ENCODE results near the gene IRAK1BP1.

DNA sequence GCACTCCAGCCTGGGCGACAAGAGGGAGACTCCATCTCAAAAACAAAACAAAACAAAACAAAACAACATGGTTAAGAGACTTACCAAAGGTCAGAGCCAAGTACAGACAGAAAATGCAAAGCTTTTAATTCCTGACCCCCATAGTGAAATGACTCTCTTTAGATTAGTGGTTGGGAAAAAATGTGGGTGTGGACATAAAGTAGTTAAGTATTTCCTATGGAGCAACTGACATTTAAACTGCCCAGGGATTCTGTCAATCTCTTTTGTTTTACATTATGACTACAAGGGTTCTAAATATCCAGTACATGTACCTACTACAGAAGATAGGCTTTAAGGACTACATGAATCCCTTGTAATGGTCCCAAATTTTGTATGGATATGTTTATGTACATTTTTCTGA lies 75.1 kb downstream of the IRAK1BP1 start:
- TF ChIP-seq CTCF (conservative IDR thresholded peaks at IDR 0.05) (no peak), EZH2 (IDR thresholded peaks at IDR 0.05; ENCODE audit: low read depth) (no peak)

All from PC-9 (cell line).